Measurements from ENCODE around the gene PARP8. TPM values are rescaled to one million over a fixed set of nuclear protein-coding genes. Genes with fewer than 3 reads are reported as not detected.

PARP8 gene
- total and polyA plus RNA-seq, 4 donors = 11.6 to 59.4 (median 25.3) TPM

- no peaks in the 10 kb centered on the region for H3K4me1 ChIP-seq (ENCODE audit: control insufficient read depth in 5 of 5, insufficient read depth in 5 of 5, low read length in 5 of 5)
- H3K9ac ChIP-seq (ENCODE audit: insufficient read depth in 1 of 2, low read length in 2 of 2) = no peak overlapping the region
- WGBS, 2 donors = 45 to 46% methylated on average over 3 of the region's 3 CpGs
- H3K4me3 ChIP-seq = no peak overlapping the region
- no peaks in the 10 kb centered on the region for H3K36me3 ChIP-seq (ENCODE audit: control insufficient read depth in 4 of 4, insufficient read depth in 4 of 4, low read length in 4 of 4)
- H3K27me3 ChIP-seq (ENCODE audit: control insufficient read depth in 3 of 3, insufficient read depth in 3 of 3, low read length in 2 of 3) = no peaks in the 10 kb centered on the region
- no peak for TF ChIP-seq CTCF (IDR thresholded peaks at IDR 0.05; ENCODE audit: control extremely low read depth, extremely low read depth)
- peaks cover 0 to 2% (median 0%) of the 10 kb centered on the region in 4 donors for H3K9me3 ChIP-seq (ENCODE audit: control insufficient read depth in 4 of 4, insufficient read depth in 3 of 4, low read length in 3 of 4)
- DNase-seq = peak in 2 of 3 donors; percentile 5 to 10
- no peak overlapping the region for H3K27ac ChIP-seq (ENCODE audit: low read depth in 1 of 2, low read length in 1 of 2)
- no peak for ATAC-seq (ENCODE audit: insufficient read depth, low FRiP score)
Observed at GRCh38 chr5:50856401-50857119, 190.1 kb downstream of the PARP8 start.

- no peak for DNase-seq
- no peaks in the 10 kb centered on the region for H3K4me1 ChIP-seq (ENCODE audit: control insufficient read depth in 5 of 5, insufficient read depth in 5 of 5, low read length in 5 of 5)
- no peaks in the 10 kb centered on the region for H3K36me3 ChIP-seq (ENCODE audit: control insufficient read depth in 4 of 4, insufficient read depth in 4 of 4, low read length in 4 of 4)
- H3K27ac ChIP-seq (ENCODE audit: low read depth in 1 of 2, low read length in 1 of 2) = no peak overlapping the region
- no peak for ATAC-seq (ENCODE audit: insufficient read depth, low FRiP score)
- no peak for TF ChIP-seq CTCF (IDR thresholded peaks at IDR 0.05; ENCODE audit: control extremely low read depth, extremely low read depth)
- H3K27me3 ChIP-seq (ENCODE audit: control insufficient read depth in 3 of 3, insufficient read depth in 3 of 3, low read length in 2 of 3) = no peaks in the 10 kb centered on the region
- peaks cover 0 to 2% (median 0%) of the 10 kb centered on the region in 4 donors for H3K9me3 ChIP-seq (ENCODE audit: control insufficient read depth in 4 of 4, insufficient read depth in 3 of 4, low read length in 3 of 4)
- no peak overlapping the region for H3K4me3 ChIP-seq
- 82 to 88% methylated on average over 3 of the region's 3 CpGs for WGBS, 2 donors
- no peak overlapping the region for H3K9ac ChIP-seq (ENCODE audit: insufficient read depth in 1 of 2, low read length in 2 of 2)
Observed at GRCh38 chr5:50863534-50864170, 197.2 kb downstream of the PARP8 start.

- H3K4me1 ChIP-seq (ENCODE audit: control insufficient read depth in 5 of 5, insufficient read depth in 5 of 5, low read length in 5 of 5) = no peaks in the 10 kb centered on the region
- H3K9ac ChIP-seq (ENCODE audit: insufficient read depth in 1 of 2, low read length in 2 of 2) = no peak overlapping the region
- peaks cover 0 to 2% (median 0%) of the 10 kb centered on the region in 4 donors for H3K9me3 ChIP-seq (ENCODE audit: control insufficient read depth in 4 of 4, insufficient read depth in 3 of 4, low read length in 3 of 4)
- ATAC-seq (ENCODE audit: insufficient read depth, low FRiP score) (no peak), DNase-seq (no peak)
- no peaks in the 10 kb centered on the region for H3K36me3 ChIP-seq (ENCODE audit: control insufficient read depth in 4 of 4, insufficient read depth in 4 of 4, low read length in 4 of 4)
- H3K27me3 ChIP-seq (ENCODE audit: control insufficient read depth in 3 of 3, insufficient read depth in 3 of 3, low read length in 2 of 3) = no peaks in the 10 kb centered on the region
- TF ChIP-seq CTCF (IDR thresholded peaks at IDR 0.05; ENCODE audit: control extremely low read depth, extremely low read depth) = no peak
- H3K27ac ChIP-seq (ENCODE audit: low read depth in 1 of 2, low read length in 1 of 2) = no peak overlapping the region
- 71 to 79% methylated on average over 2 of the region's 2 CpGs for WGBS, 2 donors
- H3K4me3 ChIP-seq = no peak overlapping the region
Observed at GRCh38 chr5:50864466-50864865, 198.0 kb downstream of the PARP8 start.
